Left renal cortex interstitium (tissue), 4 donors: ENCODE results near the gene RBM34. TPM values are rescaled to one million over a fixed set of nuclear protein-coding genes. Genes with fewer than 3 reads are reported as not detected.
"Not testable (repeated sequence)": the region's sequence is repeated elsewhere in the genome, so short reads cannot be mapped to it uniquely, and the experiment has no call there.

ENCODE experiments used
- DNase-seq, 4 donors: peaks; one replicate each; pipeline ENCODE4 v3.0.0-alpha.2; 2013; ENCODE audit warnings: low read depth in 4 of 4, low spot score in 2 of 4, missing footprints in 1 of 4
- polyA plus RNA-seq, 4 donors: library from polyadenylated mRNA; unstranded; fragments of 120-200 nt; gene quantifications; one replicate each; pipeline ENCODE4 v1.2.1, GENCODE V29; 2013; ENCODE audit not compliant: insufficient read length in 4 of 4

RBM34 gene
- polyA plus RNA-seq, 4 donors: 63.6 to 77.0 (median 73.6) TPM

DNA sequence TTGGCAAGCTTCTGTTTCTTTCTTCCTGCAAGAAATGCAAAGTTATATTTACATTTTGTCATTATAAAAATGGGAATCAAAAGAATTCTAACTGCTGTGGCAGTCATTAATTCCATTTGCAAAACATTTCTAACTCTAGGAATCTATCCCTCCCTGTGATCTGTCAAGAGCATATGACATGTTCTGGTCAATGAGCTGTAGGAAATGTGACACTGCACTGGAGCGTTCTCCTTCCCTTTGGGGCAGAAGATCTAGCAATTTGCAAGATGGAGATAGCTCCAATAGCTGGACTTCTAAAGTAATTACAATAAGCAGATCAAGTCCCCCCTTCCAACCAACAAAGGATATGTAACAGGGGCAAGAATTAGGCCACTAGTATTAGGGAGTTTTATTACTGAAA, 38.7 kb downstream of the RBM34 start:
- no peak for DNase-seq

DNA sequence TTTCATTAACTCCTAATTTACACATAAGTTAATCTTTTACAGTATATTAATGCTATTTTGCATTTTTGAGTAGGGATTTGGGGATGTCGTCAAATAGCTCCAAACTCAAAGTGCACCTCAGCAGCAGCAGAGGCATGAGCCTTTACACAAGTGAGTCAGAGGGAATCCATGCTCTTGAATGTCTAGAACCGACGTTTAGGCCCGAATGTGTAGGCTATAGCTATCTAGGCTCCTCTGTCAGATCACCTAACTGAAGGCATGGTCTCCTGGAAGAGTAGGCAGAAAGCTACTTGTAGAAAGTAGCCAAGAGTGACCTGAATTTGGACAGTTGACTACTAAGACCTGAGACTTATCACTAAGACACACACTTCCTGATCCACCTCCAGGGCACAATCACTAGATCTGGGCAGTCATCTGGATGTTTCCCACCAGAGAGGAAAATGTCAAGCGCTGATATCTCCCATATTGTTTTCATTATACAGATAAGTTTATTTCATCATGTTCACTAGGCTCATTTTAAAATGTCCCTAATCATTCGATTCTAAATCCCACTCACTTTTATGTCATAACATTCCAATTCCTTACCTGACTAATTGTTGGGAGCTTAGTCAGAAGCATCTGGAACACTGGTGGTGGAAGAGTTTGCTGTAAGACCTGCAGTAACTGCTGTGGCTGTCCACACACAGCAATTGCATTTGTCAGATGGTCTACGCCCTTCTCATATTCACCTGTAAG, 47.7 kb downstream of the RBM34 start:
- no peak for DNase-seq

- no peak for DNase-seq
Observed at GRCh38 chr1:235112297-235113182, 48.5 kb downstream of the RBM34 start.

DNA sequence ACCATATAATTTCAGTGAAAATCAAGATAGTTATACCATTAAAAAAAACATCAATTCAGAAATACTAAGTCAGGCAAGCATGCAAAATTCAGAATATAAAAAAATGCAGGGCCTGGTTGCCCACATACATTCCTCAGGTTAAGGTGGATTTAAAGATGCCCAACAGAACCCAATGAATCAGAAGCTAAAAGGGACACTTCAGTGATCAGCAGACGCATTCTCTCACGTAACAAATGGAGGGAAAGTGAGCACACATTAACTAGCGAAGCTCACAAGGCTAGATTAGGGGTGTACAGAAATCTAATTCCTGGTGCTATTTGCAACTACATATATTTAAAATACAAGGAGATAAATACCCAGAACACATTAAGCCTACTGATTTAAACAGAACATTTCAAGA, 49.9 kb downstream of the RBM34 start:
- no peak for DNase-seq

DNA sequence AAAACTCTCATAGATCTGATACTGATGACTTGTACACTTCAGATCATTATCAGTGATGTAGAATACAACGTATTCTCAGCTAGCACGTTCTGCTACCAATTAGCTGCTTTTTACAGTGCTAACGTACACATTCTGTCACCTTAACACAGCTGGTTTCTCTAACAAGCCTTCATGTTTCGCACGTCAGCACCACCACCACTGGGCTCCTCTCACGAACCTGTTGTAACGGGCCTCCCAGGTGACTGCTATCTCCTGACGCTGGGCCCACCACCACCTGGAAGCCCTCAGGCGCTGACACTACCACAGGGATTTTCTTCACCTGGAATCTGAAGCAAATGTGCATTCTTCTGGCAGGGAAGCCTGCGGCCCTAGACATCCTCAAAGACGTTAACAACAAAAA, 52.2 kb downstream of the RBM34 start:
- no peak for DNase-seq

GRCh38 chr1:235108185-235108593, 52.9 kb downstream of the RBM34 start:
- no peak for DNase-seq

DNA sequence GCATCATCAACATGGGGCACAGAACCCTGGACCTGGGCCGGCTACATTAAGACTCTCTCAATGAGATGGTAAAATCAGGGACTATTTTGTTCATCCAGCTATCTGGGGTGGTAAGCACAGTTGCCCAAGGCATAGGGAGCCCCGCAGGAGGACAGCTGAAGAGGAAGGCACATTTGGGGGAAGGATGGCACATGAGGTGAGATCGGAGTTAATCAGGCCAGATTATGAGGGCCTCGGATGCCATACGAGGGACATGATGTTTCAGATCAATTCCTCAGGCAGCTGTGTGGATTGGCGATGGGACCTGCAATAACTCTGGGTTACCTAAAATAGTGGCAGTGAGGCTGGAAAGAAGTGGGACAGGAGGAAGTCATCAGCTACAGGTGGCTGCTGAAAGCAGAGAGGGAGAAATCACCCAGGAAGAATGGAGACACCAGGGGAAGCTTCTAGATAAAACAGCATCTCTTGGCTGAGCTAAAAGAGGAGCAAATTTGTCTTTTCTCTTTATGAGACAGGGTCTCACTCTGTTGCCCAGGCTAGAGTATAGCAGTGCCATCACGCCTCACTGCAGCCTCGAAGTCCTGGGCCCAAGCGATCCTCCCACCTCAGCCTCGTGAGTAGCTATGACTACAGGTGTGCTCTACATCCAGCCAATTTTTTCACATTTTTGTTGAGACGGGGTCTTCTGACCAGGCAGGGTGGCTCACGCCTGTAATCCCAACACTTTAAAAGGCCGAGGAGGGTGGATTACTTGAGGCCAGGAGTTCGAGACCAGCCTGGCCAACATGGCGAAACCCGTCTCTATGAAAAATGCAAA, 53.5 kb downstream of the RBM34 start:
- DNase-seq: no peak

GRCh38 chr1:235106457-235106856, 54.6 kb downstream of the RBM34 start:
- DNase-seq: no peak

DNA sequence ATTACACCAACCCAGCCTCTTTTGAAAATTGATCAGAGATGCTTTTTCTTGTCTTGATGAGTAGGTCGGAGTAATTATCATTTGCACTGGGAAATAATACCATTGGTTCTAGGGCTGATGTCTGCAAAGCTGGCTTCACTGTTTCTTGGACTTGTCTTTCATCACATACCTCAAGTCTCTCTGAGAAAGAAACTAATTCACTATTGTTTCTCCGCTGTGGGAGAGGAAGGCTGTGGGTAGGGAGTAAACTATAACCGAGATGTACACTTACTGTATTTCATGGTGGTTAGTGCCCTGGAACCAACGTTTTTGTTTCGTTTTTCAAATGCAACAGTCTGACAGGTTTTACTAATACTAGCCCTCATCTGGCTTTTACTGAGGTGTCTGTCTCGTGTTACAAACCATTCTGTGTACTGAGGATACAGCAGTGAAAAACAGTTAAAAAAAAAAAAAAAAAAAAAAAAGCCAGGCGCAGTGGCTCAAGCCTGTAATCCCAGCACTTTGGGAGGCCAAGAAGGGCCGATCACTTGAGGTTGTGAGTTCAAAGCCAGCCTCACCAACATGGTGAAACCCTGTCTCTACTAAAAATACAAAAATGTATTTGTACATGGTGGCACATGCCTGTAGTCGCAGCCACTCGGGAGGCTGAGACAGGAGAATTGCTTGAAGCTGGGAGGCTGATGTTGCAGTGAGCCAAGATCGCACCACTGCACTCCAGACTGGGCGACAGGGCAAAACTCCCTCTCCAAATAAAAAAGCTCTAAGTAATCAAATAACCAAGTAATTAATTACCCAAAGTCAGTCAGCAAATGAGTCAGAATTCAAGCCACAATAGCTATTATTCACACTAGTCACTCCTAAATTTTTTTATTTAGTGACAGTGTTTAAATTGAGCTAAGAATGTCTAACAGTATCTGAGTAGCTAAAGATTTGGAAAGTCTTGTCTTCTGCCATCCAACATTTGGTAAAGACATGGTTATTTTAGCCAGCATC, 55.7 kb downstream of the RBM34 start:
- DNase-seq: no peak

DNA sequence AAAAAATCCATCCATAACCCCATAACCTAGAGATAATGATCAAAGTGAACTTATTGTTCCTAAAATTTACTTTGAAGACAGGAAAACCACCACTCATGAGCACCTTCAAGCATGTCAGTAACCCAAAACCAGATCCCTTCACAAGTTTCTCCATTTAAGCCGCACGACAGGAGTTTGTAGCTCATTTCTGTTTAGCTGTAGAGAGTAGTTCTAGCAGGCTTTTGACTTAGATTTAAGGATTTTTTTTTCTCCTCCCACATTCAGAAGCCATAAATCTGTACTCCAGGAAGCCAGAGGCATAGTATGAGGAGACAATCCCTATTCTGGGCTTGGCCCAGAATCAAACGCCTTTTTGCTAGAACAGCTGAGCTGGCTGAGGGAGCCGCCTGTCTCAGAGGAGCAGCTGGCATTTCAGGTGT, 58.0 kb downstream of the RBM34 start:
- DNase-seq: no peak

DNA sequence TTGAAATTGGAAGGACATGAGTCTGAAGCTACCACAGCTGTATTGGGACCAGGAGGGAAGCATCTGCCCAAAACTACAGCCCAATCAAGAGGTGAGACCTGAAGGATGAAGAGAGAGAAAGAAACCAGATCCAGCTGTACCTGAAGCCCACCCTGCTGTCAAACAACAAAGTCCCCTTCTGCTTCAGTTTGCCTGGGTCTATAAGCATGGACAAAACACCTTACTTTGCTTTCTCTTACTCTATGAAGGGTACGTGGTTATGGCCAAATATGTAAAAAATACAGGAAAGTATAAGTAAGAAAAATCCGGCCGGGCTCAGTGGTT, 58.8 kb downstream of the RBM34 start:
- DNase-seq: no peak

GRCh38 chr1:235101558-235102258, 59.3 kb downstream of the RBM34 start:
- no peak for DNase-seq

- DNase-seq: no peak
Observed at GRCh38 chr1:235100194-235100772, 60.8 kb downstream of the RBM34 start.

- no peak for DNase-seq
Observed at GRCh38 chr1:235098991-235099390, 62.1 kb downstream of the RBM34 start.

GRCh38 chr1:235098547-235098946, 62.5 kb downstream of the RBM34 start:
- DNase-seq: no peak

GRCh38 chr1:235097501-235097900, 63.5 kb downstream of the RBM34 start:
- DNase-seq: not testable (repeated sequence)

GRCh38 chr1:235095938-235096562, 65.0 kb downstream of the RBM34 start:
- no peak for DNase-seq
